A204.1 (cell line): ENCODE data around the gene AUP1.
A peak's percentile ranks its signal among the peaks of the same experiment; 100 is the strongest.

Experiments used
- FAIRE-seq: peaks from 2 replicates; lab custom pipeline; 2012; peaks lifted over from hg19 to GRCh38; lab: Jason Lieb, UNC

The AUP1 gene

DNA sequence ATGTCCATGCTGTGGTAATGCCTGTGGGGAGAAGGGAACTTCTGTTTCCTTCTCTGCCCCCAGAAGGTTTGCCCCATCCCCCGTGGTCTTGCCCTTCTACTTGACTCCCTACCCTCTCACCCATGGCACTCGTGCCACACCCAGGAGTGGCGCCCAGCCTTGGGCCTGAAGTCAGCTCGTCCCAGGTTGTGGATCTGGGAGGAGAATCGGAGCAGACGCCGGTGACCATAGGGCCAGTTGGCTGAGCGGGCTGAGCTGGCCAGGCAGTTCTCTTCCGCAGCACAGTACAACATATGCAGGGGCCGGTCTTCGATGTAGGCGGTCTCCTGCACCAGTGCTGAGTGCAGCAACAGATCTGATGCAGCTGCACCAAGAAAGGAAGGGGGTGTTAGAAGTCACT is 4.9 kb upstream of the AUP1 start:
- FAIRE-seq: no peak

- no peak for FAIRE-seq
Measured at GRCh38 chr2:74533464-74533863, 4.0 kb upstream of the AUP1 start.

GRCh38 chr2:74532222-74532621 is 2.7 kb upstream of the AUP1 start:
- peak; percentile 56 for FAIRE-seq

DNA sequence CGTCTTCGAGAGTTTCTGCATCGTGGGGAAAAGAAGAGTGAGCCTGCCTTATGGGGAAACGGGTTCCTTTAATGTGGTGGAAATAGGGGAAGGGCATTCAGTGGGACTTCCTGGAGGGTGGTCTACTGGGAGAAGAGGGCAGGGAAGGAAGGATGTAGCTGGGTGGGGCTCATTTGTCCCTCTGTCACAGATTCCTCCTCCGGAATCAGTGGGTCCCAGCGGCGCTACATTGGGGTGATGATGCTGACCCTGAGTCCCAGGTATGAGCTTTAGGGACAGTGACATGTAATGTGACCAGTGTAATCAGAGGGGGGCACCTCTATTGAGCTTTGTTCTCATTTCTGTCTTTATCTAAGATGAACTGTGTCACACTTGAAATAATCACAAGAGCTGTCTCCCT is 2.2 kb upstream of the AUP1 start:
- no peak for FAIRE-seq

DNA sequence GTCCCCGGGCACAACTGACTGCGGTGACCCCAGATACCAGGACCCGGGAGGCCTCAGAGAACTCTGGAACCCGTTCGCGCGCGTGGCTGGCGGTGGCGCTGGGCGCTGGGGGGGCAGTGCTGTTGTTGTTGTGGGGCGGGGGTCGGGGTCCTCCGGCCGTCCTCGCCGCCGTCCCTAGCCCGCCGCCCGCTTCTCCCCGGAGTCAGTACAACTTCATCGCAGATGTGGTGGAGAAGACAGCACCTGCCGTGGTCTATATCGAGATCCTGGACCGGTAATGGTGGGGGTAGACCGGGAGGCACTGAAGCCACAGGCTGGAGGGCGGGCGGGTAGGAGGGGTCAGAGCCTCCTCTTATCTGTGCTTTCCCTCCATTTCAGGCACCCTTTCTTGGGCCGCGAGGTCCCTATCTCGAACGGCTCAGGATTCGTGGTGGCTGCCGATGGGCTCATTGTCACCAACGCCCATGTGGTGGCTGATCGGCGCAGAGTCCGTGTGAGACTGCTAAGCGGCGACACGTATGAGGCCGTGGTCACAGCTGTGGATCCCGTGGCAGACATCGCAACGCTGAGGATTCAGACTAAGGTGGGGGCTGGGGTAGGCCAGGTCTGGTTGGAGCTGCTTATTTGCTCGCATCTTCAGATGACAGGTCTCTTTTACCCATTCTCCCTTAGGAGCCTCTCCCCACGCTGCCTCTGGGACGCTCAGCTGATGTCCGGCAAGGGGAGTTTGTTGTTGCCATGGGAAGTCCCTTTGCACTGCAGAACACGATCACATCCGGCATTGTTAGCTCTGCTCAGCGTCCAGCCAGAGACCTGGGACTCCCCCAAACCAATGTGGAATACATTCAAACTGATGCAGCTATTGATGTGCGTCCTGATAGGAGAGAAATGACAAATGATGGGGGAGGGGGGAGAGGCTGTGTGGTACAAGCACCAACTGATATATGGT is 1.0 kb upstream of the AUP1 start:
- no peak for FAIRE-seq

GRCh38 chr2:74528600-74529356 is 728 bp downstream of the AUP1 start:
- no peak for FAIRE-seq

DNA sequence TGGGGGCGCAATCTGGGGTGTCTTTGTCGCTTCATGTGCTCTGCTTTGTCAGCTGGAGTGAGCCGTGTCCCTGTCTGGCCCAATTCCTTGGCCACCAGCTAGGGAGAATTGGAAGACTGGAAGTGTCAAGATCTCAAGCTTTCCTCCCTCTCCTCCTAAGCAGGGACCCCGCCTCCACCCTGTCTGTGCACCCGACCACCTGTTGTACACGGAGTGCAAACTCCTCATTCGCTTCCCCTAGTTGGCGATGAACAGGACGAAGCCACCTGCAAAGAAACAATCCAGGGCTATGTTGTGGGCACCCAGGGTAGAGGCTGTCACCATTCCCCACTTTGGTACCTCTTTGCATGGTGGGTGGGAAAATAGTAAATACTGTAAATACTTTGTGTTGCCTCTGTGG is 1.8 kb downstream of the AUP1 start:
- FAIRE-seq: no peak

DNA sequence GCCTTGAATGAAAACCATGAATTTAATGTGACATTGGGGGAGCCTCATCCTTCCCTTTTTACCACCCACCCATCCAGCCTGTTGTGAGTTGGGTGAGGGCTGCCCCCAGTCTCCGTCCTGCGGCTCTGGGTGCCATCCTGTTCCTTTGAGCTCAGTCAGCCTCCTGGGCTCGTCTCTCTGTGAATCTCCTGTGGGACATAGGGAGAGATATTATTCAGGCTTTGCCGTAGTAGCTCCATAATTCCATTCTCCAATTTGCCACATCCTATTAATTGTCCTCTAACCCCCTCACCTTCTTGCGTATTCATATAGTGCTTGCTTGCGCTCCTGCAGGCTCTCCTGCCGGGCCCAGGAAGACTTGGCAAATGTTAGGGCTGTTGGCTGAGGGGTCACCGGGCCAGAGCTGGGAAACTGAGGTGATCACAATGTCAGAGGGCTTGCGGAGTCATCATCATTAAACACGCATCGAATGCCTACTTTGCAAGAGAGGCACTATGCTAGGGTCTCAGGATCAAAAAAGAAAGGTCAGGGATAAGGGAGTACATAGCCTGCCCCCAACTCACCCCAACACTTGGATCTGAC is 2.8 kb downstream of the AUP1 start:
- no peak for FAIRE-seq

DNA sequence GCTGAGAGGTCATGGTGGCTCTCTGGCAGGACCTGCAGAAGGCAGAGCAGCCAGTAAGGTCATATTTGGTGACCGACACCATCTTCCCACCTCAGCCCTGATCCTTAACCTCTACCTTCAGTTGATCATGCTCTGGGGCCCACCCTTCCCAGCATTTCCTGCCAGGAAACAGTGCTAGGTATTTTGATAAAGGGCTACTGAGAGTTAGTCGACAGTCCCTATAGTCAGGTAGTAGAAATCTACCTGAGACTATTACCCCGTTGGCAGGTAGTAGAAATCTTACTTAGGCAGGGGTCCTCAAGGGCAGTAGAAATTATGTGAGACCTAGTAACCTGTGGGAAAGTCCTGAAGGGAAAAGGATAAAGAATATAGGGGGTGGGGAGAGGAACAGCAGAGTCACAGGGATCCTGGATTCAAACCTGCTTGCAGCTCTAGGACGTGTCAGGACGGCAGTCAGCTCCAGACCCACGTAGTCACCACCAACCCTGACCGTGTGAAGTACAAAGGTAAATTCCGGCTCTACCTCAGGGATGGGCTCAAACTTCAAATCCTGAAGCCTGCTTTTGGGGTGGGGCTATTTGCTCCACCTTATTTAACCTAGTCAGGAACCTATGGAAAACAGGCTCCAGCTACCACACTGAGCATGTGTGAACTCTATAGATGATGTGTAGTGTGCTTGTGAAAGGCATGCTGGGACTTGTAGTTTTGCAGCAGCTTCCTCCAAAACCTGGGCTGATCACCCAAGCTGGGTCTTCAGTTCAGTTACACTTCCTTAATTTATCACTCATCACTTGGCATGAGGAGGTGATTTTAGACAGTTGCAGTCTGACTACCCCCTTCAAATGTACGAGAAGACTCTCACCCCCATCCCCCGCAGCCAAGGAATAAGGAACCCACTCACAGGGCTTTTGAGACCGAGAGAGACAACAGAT is 3.5 kb downstream of the AUP1 start, which contains the start of gene DQX1:
TSS of gene DQX1 (minus strand) at position 515 of the 932 bp plus-strand sequence. CDS start at position 13, 502 bp downstream.
- FAIRE-seq: no peak

- FAIRE-seq: no peak
Measured at GRCh38 chr2:74524955-74525716, 4.4 kb downstream of the AUP1 start.

DNA sequence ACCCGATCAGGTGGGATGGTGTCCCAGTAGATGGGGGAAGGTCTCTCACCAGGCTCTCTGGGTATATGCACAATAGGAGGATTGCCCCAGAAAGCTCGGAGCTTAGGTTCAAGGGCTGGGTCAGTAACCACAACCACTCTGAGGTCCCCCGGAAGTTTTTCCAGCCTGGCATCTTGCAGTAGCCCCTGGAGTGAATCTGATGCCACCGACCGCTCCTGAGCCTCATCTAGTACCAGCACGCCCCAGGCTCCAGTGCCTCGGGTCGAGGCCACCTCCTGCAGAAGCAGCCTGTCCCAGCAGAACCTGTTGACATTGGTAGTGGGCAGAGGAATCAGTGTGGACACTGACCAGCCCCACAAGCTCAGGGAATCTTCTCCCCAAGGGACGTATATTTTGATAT is 5.5 kb downstream of the AUP1 start:
- FAIRE-seq: no peak

GRCh38 chr2:74522516-74522915 is 7.0 kb downstream of the AUP1 start:
- FAIRE-seq: no peak

DNA sequence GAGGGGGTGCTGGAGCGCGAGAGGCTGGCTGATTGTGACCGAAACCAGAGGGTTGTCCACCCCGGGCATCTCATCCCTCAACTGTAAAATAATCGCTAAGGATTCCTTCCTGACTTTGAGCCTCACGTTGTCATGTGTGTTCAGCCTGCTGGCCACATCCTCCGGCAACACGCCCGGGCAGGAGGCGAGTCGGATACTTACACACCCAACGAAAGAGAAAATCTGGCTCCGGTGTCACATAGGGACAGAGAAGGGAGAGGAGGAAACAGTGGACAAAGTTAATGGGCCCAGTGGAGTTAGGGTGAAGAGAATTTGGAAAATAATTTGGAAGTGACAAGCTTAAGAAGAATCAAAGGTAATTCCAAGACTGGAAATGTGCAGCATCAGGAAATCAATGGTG is 12.9 kb downstream of the AUP1 start:
- no peak for FAIRE-seq

DNA sequence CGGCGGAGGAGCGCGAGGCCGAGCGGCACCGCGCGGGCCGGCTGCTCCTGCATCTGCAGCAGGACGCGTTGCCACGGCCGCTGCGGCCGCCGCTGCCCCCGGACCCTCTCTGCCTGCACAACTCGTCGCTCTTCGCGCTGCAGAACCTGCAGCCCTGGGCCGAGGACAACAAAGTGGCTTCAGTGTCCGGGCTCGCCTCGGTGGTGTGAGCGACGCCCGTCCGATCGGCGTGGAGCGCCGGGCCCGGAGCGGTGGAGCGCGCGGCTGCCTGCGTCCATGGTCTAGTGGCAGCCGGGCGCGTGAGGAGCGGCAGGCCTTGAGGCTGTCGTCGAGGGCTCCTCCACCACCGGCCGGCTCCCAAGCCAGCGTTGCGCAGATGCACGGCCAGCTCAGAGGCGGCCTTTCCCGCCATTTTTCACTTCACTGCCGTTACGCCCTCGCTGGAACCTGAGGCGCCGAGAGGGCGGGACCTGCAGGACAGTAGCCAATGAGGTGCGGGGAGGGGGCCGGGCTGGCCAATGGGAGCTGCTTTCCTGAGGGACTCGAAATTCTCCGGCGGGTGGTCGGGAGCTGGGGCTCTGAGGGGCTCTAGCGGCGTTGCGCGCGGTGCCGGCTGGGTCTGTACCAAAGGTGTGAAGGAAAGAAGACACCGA is 13.4 kb downstream of the AUP1 start:
- no peak for FAIRE-seq

DNA sequence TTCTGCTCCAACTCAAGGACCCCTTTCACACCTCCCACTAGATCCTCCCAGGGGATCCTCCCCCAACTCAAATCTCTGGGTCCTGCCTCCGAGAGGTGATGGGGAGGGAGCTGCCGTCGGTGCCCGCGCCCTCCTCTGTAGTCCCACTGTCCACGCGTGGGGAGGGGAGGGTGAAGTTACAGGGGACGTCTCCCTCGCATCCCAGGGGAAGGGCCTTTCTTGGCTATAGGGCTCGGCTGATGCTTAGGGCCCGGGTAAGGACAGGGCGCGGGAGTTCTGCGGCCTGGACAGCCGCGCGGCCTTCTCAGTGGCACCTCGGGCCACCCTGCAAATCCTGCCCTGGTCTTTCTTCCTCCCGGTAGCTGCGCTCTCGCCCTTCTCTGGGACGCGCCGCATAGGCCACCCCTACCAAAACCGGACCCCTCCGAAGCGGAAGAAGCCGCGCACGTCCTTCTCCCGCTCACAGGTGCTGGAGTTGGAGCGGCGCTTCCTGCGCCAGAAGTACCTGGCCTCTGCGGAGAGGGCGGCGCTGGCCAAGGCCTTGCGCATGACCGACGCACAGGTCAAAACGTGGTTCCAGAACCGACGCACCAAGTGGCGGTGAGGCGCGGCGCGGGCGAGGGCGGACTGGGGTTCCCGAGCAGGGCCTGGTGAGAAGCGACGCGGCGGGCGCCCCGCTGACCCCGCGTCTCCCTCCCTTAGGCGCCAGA is 14.1 kb downstream of the AUP1 start:
- no peak for FAIRE-seq

GRCh38 chr2:74514368-74515270 is 14.9 kb downstream of the AUP1 start, which contains the start of gene TLX2:
Gene TLX2, plus strand, starts transcription at chr2:74514450. Its CDS starts 357 bp downstream, at chr2:74514807.
- FAIRE-seq: no peak

DNA sequence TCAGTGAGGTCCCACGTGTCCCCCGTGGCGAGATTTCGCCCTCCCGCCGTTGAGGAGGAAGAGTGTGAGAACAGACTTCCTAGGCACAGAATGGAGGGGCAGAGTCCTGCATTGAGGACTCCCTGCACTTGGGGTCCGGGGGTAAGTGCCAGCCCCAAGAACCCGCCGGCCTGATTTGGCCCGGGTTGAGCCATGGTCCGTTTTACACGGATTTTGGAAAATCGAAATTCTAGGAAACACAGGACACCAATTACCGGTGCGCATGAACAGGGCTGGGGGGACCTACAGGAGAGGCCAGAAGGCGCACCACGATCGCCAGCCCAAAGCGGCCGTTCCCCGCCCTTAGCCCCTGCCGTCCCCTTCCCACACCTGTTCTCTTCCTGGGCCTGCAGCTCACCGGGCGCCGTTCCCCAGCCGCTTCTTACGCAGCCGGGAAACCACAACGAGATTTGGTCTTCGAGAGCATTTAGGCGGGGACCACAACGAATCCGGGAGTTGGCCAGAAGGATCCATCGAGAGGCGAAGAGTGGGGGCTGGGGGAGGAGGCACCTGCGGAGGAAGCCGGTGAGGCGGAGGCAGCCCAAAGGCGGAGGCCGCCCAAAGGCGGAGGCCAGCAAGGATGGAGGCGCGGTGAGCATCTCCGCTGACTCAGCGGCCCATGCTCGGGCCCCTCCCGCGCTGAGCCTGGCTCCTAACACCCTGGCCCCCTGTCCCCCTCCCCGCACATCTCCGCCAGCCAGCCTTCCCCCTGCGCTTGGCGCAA is 15.7 kb downstream of the AUP1 start:
- no peak for FAIRE-seq
